Measurements from ENCODE around the gene GIMD1. TPM values are rescaled to one million over a fixed set of nuclear protein-coding genes. Genes with fewer than 3 reads are reported as not detected.
"Not testable (repeated sequence)": the region's sequence is repeated elsewhere in the genome, so short reads cannot be mapped to it uniquely, and the experiment has no call there.

Gene GIMD1
- total RNA-seq, 2 donors from 2014 or later = not detected

- DNase-seq (ENCODE audit: low spot score) = no peak
- no peak overlapping the region for H3K4me3 ChIP-seq
- WGBS = 48% methylated on average over 1 of the region's 1 CpG
- H3K36me3 ChIP-seq = peaks cover 0 to 11% of the 10 kb centered on the region in 2 donors
- H3K9me3 ChIP-seq = no peaks in the 10 kb centered on the region
- intact Hi-C loops (cut with DNase I) = no loop called here
- no peak overlapping the region for H3K27ac ChIP-seq
- H3K4me1 ChIP-seq (replicated peaks) = no peaks in the 10 kb centered on the region
- no peak for TF ChIP-seq POLR2AphosphoS5 (IDR thresholded peaks at IDR 0.05)
- no peaks in the 10 kb centered on the region for H3K27me3 ChIP-seq (replicated peaks; ENCODE audit: insufficient read depth)
Observed at GRCh38 chr4:106334741-106335470, 33.7 kb downstream of the GIMD1 start.

- Histone ChIP-seq H3K9me3 (no peaks in the 10 kb centered on the region), H3K27ac (no peak overlapping the region), H3K4me1 (replicated peaks) (no peaks in the 10 kb centered on the region), H3K4me3 (no peak overlapping the region), H3K27me3 (replicated peaks; ENCODE audit: insufficient read depth) (no peaks in the 10 kb centered on the region), H3K36me3 (peaks cover 0 to 5% of the 10 kb centered on the region in 2 donors)
- WGBS = 88% methylated on average over 5 of the region's 5 CpGs
- intact Hi-C loops (cut with DNase I) = no loop called here
- TF ChIP-seq CTCF (IDR thresholded peaks at IDR 0.05) = no peak
- no peak for TF ChIP-seq POLR2A (IDR thresholded peaks at IDR 0.05)
- TF ChIP-seq POLR2AphosphoS5 (IDR thresholded peaks at IDR 0.05) = no peak
- DNase-seq (ENCODE audit: low spot score) = no peak
Observed at GRCh38 chr4:106333186-106333585, 35.4 kb downstream of the GIMD1 start.

- intact Hi-C loops (cut with DNase I) = no loop called here
- H3K4me1 ChIP-seq (replicated peaks) = no peaks in the 10 kb centered on the region
- 16% methylated on average over 1 of the region's 1 CpG for WGBS
- no peaks in the 10 kb centered on the region for H3K27me3 ChIP-seq (replicated peaks; ENCODE audit: insufficient read depth)
- H3K9me3 ChIP-seq = no peaks in the 10 kb centered on the region
- H3K27ac ChIP-seq = no peak overlapping the region
- H3K36me3 ChIP-seq = peaks cover 0 to 3% of the 10 kb centered on the region in 2 donors
- peak in 3 of 4 experiments; percentile 15 to 49 (median 19) for TF ChIP-seq CTCF (IDR thresholded peaks at IDR 0.05)
- no peak for TF ChIP-seq POLR2A (IDR thresholded peaks at IDR 0.05)
- no peak overlapping the region for H3K4me3 ChIP-seq
- no peak for DNase-seq (ENCODE audit: low spot score)
Observed at GRCh38 chr4:106329041-106329618, 39.4 kb downstream of the GIMD1 start.

GRCh38 chr4:106325800-106326199 is 42.8 kb downstream of the GIMD1 start:
- Histone ChIP-seq H3K9me3 (no peaks in the 10 kb centered on the region), H3K36me3 (no peaks in the 10 kb centered on the region), H3K4me1 (replicated peaks) (no peaks in the 10 kb centered on the region), H3K4me3 (no peak overlapping the region), H3K27me3 (replicated peaks; ENCODE audit: insufficient read depth) (no peaks in the 10 kb centered on the region), H3K27ac (no peak overlapping the region)
- no peak for DNase-seq (ENCODE audit: low spot score)
- intact Hi-C loops (cut with DNase I) = no loop called here
- TF ChIP-seq CTCF (IDR thresholded peaks at IDR 0.05) (no peak), POLR2AphosphoS5 (IDR thresholded peaks at IDR 0.05) (no peak), POLR2A (IDR thresholded peaks at IDR 0.05) (no peak)

GRCh38 chr4:106323119-106323518 is 45.5 kb downstream of the GIMD1 start:
- no peak for DNase-seq (ENCODE audit: low spot score)
- no peaks in the 10 kb centered on the region for H3K27me3 ChIP-seq (replicated peaks; ENCODE audit: insufficient read depth)
- H3K9me3 ChIP-seq = no peaks in the 10 kb centered on the region
- H3K4me3 ChIP-seq = no peak overlapping the region
- H3K4me1 ChIP-seq (replicated peaks) = no peaks in the 10 kb centered on the region
- no peaks in the 10 kb centered on the region for H3K36me3 ChIP-seq
- intact Hi-C loops (cut with DNase I) = no loop called here
- TF ChIP-seq CTCF (IDR thresholded peaks at IDR 0.05) = no peak
- TF ChIP-seq POLR2AphosphoS5 (IDR thresholded peaks at IDR 0.05) = no peak
- TF ChIP-seq POLR2A (IDR thresholded peaks at IDR 0.05) = no peak
- H3K27ac ChIP-seq = no peak overlapping the region

- 64% methylated on average over 6 of the region's 6 CpGs for WGBS
- H3K4me1 ChIP-seq (replicated peaks); H3K4me3 ChIP-seq; H3K36me3 ChIP-seq; intact Hi-C loops (cut with DNase I); H3K27ac ChIP-seq; H3K27me3 ChIP-seq (replicated peaks; ENCODE audit: insufficient read depth); H3K9me3 ChIP-seq; DNase-seq (ENCODE audit: low spot score): not testable (repeated sequence)
Observed at GRCh38 chr4:106321814-106322213, 46.8 kb downstream of the GIMD1 start.

- intact Hi-C loops (cut with DNase I); DNase-seq (ENCODE audit: low spot score); H3K4me3 ChIP-seq; H3K27ac ChIP-seq; H3K4me1 ChIP-seq (replicated peaks); H3K36me3 ChIP-seq; H3K9me3 ChIP-seq; H3K27me3 ChIP-seq (replicated peaks; ENCODE audit: insufficient read depth): not testable (repeated sequence)
- 98% methylated on average over 24 of the region's 34 CpGs for WGBS
Observed at GRCh38 chr4:106321168-106321567, 47.4 kb downstream of the GIMD1 start.
